GM21526 (cell line): ENCODE results near the gene UNC5B.

Experiments
- ATAC-seq: cut with Tn5 transposase; IDR thresholded peaks from one replicate; pipeline ENCODE4 v1.9.1; 2021; ENCODE audit warnings: moderate library complexity; ENCODE audit not compliant: unreplicated experiment, low FRiP score

The UNC5B gene

GRCh38 chr10:71212318-71213126 lies at the start of gene UNC5B:
Gene UNC5B (plus strand): TSS chr10:71212570. CDS start chr10:71212986, 416 bp downstream.
- ATAC-seq = no peak

GRCh38 chr10:71173466-71173865 lies 38.9 kb upstream of the UNC5B start:
- no peak for ATAC-seq

- no peak for ATAC-seq
These were observed 35.7 kb upstream of the UNC5B start for GRCh38 chr10:71176661-71177060.

GRCh38 chr10:71177651-71178199 lies 34.6 kb upstream of the UNC5B start:
- ATAC-seq = no peak

GRCh38 chr10:71178880-71179279 lies 33.5 kb upstream of the UNC5B start:
- ATAC-seq = no peak

GRCh38 chr10:71179382-71179781 lies 33.0 kb upstream of the UNC5B start:
- no peak for ATAC-seq

GRCh38 chr10:71184421-71184820 lies 27.9 kb upstream of the UNC5B start:
- ATAC-seq = no peak

- no peak for ATAC-seq
These were observed 27.2 kb upstream of the UNC5B start for GRCh38 chr10:71185209-71185608.

GRCh38 chr10:71187197-71187596 lies 25.2 kb upstream of the UNC5B start:
- no peak for ATAC-seq

- no peak for ATAC-seq
These were observed 24.8 kb upstream of the UNC5B start for GRCh38 chr10:71187600-71187999.

GRCh38 chr10:71188201-71188600 lies 24.2 kb upstream of the UNC5B start:
- no peak for ATAC-seq

GRCh38 chr10:71191019-71191418 lies 21.4 kb upstream of the UNC5B start:
- ATAC-seq = no peak

- ATAC-seq = no peak
These were observed 20.8 kb upstream of the UNC5B start for GRCh38 chr10:71191551-71192076.

- no peak for ATAC-seq
These were observed 18.9 kb upstream of the UNC5B start for GRCh38 chr10:71193516-71193915.

- ATAC-seq = no peak
These were observed 14.4 kb upstream of the UNC5B start for GRCh38 chr10:71197955-71198354.

- no peak for ATAC-seq
These were observed 10.5 kb upstream of the UNC5B start for GRCh38 chr10:71201849-71202248.

- ATAC-seq = no peak
These were observed 10.1 kb upstream of the UNC5B start for GRCh38 chr10:71202314-71202713.

- ATAC-seq = no peak
These were observed 9.2 kb upstream of the UNC5B start for GRCh38 chr10:71203124-71203523.

- ATAC-seq = no peak
These were observed 8.7 kb upstream of the UNC5B start for GRCh38 chr10:71203716-71204115.

GRCh38 chr10:71204746-71205145 lies 7.6 kb upstream of the UNC5B start:
- no peak for ATAC-seq

- ATAC-seq = no peak
These were observed 6.9 kb upstream of the UNC5B start for GRCh38 chr10:71205468-71205867.

- ATAC-seq = no peak
These were observed 5.5 kb upstream of the UNC5B start for GRCh38 chr10:71206911-71207310.
